Osteoblast (primary cell): Measurements from ENCODE around the gene CFAP100. TPM values are rescaled to one million over a fixed set of nuclear protein-coding genes. Genes with fewer than 3 reads are reported as not detected.

Experiments used
- DNase-seq: peaks from one replicate; pipeline ENCODE4 v3.0.0; 2011; ENCODE audit warnings: low spot score, mixed read lengths; ENCODE audit not compliant: insufficient read length; ENCODE audit errors: missing footprints
- H2AFZ ChIP-seq: 2 replicates; pipeline ENCODE4 v1.6.0; 2011; ENCODE audit warnings: mild to moderate bottlenecking, low read length
- H3K27ac ChIP-seq: 2 replicates; pipeline ENCODE4 v1.5.1; 2011; ENCODE audit warnings: mild to moderate bottlenecking, low read depth, low read length, moderate library complexity
- H3K27me3 ChIP-seq: 2 replicates; pipeline ENCODE4 v1.6.0; 2012; ENCODE audit warnings: mild to moderate bottlenecking, control low read depth, inconsistent platforms, low read length, moderate library complexity; ENCODE audit not compliant: insufficient read depth
- H3K36me3 ChIP-seq: 2 replicates; pipeline ENCODE4 v1.5.1; 2011; ENCODE audit warnings: mild to moderate bottlenecking, low read length, control low read depth, moderate library complexity; ENCODE audit not compliant: insufficient read depth
- H3K4me1 ChIP-seq: 2 replicates; pipeline ENCODE4 v1.5.1; 2011; ENCODE audit warnings: mild to moderate bottlenecking, low read length, control low read depth, moderate library complexity; ENCODE audit not compliant: insufficient read depth
- H3K4me2 ChIP-seq: 2 replicates; pipeline ENCODE4 v1.6.0; 2011; ENCODE audit warnings: mild to moderate bottlenecking, low read length; ENCODE audit not compliant: insufficient read depth
- H3K4me3 ChIP-seq: fragments of 200-600 bp; sonication (generic); 3 replicates; pipeline ENCODE4 v1.5.1; 2012; ENCODE audit warnings: mild to moderate bottlenecking, low read length, inconsistent platforms; ENCODE audit not compliant: insufficient read depth
- H3K79me2 ChIP-seq: 2 replicates; pipeline ENCODE4 v1.6.0; 2012; ENCODE audit warnings: mild to moderate bottlenecking, low read length, control low read depth, inconsistent platforms; ENCODE audit not compliant: insufficient read depth
- H3K9me3 ChIP-seq: 2 replicates; pipeline ENCODE4 v1.5.1; 2011; ENCODE audit warnings: low read depth, low read length, control low read depth
- H4K20me1 ChIP-seq: 2 replicates; pipeline ENCODE4 v1.6.0; 2012; ENCODE audit warnings: mild to moderate bottlenecking, low read length, control low read depth; ENCODE audit not compliant: insufficient read depth
- total RNA-seq: library from RNA; depleted of rRNA; stranded (reverse); fragments of >200 nt; gene quantifications from 2 replicates; pipeline ENCODE4 v1.2.3, GENCODE V29; 2012
- TF ChIP-seq, protein P1 (sequence below): IDR thresholded peaks from 2 replicates; pipeline ENCODE4 v1.5.1; 2011; ENCODE audit warnings: mild to moderate bottlenecking, low read depth, low read length, moderate library complexity; ENCODE audit errors: extremely low read depth

The CFAP100 gene
- total RNA-seq, 1 donor = not detected

DNA sequence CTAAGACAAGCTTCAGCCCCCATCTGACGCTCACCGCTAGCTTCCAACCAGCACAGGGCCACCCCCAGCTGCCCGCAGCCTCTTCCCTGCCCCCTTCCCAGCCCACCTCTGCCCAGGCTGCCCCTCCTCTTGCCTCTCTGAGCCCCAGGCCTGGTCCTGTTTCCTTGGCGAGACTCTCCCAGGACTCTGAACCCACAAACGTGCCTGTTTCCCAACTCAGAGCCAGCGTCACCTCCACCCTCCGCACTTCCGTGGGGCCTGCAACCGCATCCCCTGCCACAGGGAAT lies 45.9 kb downstream of the CFAP100 start:
- Histone ChIP-seq H2AFZ (no peak overlapping the region), H3K9me3 (no peaks in the 10 kb centered on the region), H3K4me2 (no peak overlapping the region), H3K27me3 (no peaks in the 10 kb centered on the region), H4K20me1 (peaks cover 3% of the 10 kb centered on the region), H3K36me3 (peaks cover 19% of the 10 kb centered on the region), H3K4me1 (no peaks in the 10 kb centered on the region), H3K79me2 (no peaks in the 10 kb centered on the region), H3K27ac (no peak overlapping the region), H3K4me3 (no peak overlapping the region)
- TF ChIP-seq, protein P1, sequence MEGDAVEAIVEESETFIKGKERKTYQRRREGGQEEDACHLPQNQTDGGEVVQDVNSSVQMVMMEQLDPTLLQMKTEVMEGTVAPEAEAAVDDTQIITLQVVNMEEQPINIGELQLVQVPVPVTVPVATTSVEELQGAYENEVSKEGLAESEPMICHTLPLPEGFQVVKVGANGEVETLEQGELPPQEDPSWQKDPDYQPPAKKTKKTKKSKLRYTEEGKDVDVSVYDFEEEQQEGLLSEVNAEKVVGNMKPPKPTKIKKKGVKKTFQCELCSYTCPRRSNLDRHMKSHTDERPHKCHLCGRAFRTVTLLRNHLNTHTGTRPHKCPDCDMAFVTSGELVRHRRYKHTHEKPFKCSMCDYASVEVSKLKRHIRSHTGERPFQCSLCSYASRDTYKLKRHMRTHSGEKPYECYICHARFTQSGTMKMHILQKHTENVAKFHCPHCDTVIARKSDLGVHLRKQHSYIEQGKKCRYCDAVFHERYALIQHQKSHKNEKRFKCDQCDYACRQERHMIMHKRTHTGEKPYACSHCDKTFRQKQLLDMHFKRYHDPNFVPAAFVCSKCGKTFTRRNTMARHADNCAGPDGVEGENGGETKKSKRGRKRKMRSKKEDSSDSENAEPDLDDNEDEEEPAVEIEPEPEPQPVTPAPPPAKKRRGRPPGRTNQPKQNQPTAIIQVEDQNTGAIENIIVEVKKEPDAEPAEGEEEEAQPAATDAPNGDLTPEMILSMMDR = no peak
- DNase-seq = no peak

DNA sequence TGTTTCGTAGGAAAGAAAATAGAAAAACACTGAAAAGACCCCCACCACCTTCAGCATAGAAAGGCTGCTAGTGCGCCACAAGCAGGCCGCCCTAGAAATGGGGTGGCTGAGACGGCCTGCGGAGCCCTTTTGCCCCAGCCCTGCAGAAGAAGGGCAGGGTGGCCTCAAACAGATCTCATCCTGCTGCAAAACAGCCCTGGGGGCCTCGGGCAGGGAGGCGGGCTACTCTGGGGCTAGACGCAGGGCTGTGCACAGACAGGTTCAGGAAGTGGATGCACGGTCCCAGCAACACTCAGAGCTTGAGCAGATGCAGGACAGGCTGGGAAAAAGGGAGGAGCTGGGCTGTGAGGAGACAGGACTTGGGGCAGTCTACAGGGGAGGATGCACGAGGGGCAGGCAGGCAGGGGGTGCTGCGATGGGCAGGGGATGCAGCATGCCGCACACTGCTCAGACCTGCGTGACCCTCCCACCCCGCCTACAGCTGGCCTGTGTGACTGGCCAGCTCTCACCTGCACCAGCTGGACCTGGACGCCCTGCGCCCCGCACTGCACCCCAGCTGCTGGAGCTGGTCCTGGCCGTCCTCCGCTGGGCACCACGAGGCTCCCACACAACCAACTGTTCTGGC lies 46.7 kb downstream of the CFAP100 start:
- Histone ChIP-seq H3K27me3 (no peaks in the 10 kb centered on the region), H4K20me1 (peaks cover 3% of the 10 kb centered on the region), H3K4me3 (no peak overlapping the region), H3K4me2 (no peak overlapping the region), H3K4me1 (no peaks in the 10 kb centered on the region), H3K36me3 (peaks cover 17% of the 10 kb centered on the region), H3K27ac (no peak overlapping the region), H2AFZ (no peak overlapping the region), H3K79me2 (no peaks in the 10 kb centered on the region), H3K9me3 (no peaks in the 10 kb centered on the region)
- no peak for DNase-seq
- TF ChIP-seq, protein P1 = no peak

DNA sequence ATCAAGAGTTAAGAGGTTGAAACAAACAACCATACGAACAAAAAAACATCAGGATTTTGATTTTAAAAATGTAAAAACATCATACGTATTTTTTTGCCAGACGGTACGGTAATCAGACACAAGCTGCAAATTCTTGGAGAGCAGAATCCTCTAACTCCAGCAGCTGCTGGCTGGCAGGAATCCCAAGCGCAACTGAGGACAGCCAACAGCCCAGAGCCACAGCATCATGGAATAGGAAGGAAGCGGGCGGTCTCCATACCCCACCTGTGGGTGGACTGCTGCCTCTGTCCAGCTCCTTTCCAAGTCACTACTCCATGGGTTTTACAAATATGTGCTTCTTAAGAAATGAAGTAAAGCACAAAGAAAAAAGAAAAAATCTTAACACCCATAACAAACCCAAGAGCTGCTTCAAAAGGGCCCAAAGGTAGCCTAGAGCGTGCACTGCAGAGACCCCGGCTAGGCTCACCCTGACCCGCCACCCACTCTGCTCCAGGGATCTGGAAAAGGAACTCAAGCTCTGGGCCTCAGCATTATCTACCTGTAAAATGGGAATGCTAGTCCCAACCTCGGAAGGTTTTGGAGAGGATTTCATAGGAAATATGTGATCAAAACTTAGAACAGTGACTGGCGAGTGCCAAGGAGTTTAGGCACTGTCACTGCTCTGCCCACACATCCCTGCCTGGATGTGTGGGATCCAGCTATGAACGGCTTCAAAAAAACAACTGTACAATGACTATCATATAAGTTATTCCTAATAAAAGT lies 47.6 kb downstream of the CFAP100 start:
- Histone ChIP-seq H3K4me3 (no peak overlapping the region), H3K4me2 (no peak overlapping the region), H3K9me3 (no peaks in the 10 kb centered on the region), H4K20me1 (peaks cover 3% of the 10 kb centered on the region), H3K27me3 (no peaks in the 10 kb centered on the region), H2AFZ (no peak overlapping the region), H3K27ac (no peak overlapping the region), H3K36me3 (peaks cover 10% of the 10 kb centered on the region), H3K4me1 (no peaks in the 10 kb centered on the region), H3K79me2 (no peaks in the 10 kb centered on the region)
- DNase-seq = no peak
- TF ChIP-seq, protein P1 = no peak

DNA sequence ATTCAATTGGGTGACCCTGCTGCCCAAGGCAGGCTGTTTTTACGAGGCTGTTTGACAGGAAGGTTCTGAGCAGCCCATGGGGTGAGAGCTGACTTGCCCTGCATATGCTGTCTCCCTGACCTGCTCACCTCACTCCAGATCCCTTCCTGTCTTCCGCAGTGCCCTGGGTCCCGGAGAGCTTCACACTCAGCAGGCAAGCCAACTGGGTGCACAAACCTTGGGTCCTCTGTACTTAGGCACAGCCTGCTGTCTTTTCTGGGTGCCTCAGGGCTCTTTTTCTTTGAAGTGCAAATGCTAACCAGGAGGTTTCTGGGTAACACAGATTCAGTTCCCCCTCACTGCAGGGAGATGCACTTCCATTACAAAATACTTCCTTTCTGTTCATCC lies 48.1 kb downstream of the CFAP100 start:
- Histone ChIP-seq H3K27me3 (no peaks in the 10 kb centered on the region), H3K79me2 (no peaks in the 10 kb centered on the region), H2AFZ (no peak overlapping the region), H3K36me3 (peaks cover 6% of the 10 kb centered on the region), H4K20me1 (peaks cover 3% of the 10 kb centered on the region), H3K27ac (no peak overlapping the region), H3K4me3 (no peak overlapping the region), H3K4me1 (no peaks in the 10 kb centered on the region), H3K4me2 (no peak overlapping the region), H3K9me3 (no peaks in the 10 kb centered on the region)
- TF ChIP-seq, protein P1 = no peak
- DNase-seq = no peak
